NCI-H69 (cell line): ENCODE results near the gene JADE2.
A peak's percentile ranks its signal among the peaks of the same experiment; 100 is the strongest.
"Not testable (repeated sequence)": the region's sequence is repeated elsewhere in the genome, so short reads cannot be mapped to it uniquely, and the experiment has no call there.

Experiments used
- DNase-seq: peaks from one replicate; lab custom pipeline; 2025; lab: John Stamatoyannopoulos, UW

JADE2 gene

GRCh38 chr5:134592141-134592746 lies 66.8 kb downstream of the JADE2 start:
- DNase-seq, result peak; percentile 10

DNA sequence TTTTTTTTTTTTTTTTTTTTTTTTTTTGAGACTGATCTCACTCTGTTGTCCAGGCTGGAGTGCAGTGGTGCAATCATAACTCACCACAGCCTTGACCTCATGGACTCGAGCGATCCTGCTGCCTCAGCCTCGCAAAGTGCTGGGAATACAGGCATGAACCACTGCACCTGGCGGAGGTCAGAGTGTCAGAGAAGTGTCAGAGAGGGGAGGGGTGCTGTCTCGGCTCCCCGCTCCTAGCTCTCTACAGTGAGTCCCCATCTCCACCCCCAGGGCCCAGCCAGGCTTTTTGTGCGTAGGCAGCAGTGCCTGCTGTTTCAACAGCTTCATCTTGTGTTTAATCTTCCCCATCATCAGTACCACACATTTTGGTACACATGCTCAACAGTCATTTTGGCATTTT lies 68.9 kb downstream of the JADE2 start:
- no peak for DNase-seq

- DNase-seq, result peak; percentile 58
Observed at GRCh38 chr5:134594797-134595457, 69.5 kb downstream of the JADE2 start.

GRCh38 chr5:134595458-134595838 lies 70.0 kb downstream of the JADE2 start:
- DNase-seq, result no peak

GRCh38 chr5:134599820-134600219 lies 74.3 kb downstream of the JADE2 start:
- not testable (repeated sequence) for DNase-seq

DNA sequence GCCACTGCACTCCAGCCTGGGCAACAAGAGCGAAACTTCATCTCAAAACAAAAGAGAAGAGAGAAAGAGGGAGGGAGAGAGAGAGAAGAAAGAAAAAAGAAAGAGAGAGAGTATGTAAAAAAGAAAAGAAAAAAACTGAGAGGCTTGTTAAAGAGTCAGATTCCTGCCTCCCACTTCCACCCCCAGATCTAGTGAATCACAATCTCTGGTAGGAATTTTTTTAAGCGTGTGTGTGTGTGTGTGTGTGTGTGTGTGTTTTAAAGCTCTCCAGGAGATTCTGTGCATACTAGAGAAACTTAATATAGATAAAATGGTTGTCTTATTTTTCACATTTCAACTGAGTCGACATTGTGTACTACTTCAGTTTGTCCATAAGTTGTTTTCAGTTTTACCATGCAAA lies 75.1 kb downstream of the JADE2 start:
- DNase-seq, result no peak

DNA sequence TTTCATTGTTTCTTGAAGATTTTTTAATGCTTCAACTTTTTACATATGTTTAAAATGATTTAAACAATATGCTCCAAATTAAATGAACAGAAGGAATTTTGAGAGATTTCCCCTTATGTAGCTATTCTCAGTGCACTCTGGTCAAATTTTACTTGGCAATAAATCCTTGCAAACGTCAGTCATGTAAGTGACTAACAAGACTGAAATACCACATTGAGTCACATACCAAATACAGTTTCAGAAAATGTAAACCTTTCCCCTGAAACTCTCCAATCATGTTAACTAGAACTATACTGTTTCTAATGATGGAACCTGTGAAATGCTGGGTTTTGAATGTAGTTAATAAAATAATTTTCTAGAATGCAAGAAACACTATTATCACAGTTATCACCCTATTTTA lies 77.6 kb downstream of the JADE2 start:
- no peak for DNase-seq

DNA sequence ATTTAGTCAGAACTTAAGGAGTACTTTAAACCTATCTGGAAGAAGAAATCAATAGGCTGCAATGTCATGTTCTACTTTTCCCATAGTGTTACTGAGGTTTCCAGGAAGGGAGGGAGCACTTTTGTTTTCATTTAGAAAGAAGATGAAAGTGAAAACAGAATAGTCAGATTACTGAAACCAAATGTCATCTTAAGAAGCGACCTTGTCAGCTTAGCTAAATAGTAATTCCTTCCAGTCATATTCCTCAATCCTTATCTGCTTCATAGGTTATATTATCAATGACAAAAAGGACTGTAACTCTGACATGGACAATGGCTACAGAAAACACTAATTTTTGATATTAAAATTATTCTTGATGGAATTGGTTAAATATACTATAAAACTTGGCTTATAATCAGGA lies 79.4 kb downstream of the JADE2 start:
- DNase-seq, result no peak

DNA sequence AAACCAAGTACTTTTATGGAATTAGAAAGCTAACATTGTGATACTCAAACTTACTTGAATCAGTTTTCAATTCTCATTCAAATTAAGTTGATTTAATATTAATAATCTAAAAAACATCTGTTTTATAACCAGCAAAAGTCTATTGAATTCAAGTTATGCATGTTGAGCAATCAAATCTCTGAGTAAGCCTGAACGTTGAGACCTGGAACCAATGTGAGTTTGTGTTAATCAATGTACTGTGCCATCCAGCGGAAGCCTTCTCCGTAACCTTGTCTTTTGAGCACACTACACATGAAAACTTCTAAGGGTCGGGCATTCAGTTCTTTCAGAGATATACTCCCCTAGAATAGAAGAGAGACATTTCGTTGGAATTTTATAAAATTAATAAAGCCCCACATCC lies 81.3 kb downstream of the JADE2 start:
- DNase-seq, result no peak

GRCh38 chr5:134608555-134608954 lies 83.1 kb downstream of the JADE2 start:
- no peak for DNase-seq

GRCh38 chr5:134609232-134609851 lies 83.9 kb downstream of the JADE2 start:
- no peak for DNase-seq

DNA sequence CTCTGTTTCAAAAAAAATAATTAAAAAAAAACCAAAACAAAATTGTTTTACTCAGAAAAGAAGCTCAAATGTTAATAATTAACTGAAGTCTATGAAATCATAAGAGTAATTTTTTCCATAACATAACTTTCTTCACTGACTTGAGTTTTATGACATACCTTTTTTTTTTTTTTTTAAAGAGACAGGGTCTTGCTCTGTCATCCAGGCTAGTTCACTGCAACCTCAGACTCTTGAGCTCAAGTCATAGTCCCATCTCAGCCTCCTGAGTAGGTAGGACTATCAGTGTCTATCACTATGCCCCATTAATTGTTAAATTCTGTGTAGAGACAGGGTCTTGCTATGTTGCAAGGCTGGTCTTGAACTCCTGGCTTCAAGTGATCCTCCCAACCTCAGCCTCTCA lies 85.3 kb downstream of the JADE2 start:
- no peak for DNase-seq

DNA sequence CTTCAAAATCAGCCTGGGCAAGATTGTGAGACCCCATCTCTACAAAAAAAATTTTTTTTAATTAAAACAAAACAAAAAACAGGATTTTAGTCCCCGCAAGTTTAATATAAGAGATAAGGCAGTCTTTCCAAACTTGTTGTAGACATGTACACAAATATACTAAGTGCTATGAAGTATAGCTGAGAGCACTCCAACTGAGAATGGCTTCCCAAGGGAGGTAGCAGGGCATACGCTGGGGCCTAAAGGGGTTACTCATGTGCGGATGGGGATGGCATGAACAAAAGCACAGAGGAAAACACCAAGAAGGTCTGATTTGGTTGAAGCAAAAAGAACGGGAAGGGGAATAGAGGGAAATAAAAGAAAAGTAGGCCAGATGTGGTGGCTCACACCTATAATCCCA lies 86.0 kb downstream of the JADE2 start:
- DNase-seq, result no peak

DNA sequence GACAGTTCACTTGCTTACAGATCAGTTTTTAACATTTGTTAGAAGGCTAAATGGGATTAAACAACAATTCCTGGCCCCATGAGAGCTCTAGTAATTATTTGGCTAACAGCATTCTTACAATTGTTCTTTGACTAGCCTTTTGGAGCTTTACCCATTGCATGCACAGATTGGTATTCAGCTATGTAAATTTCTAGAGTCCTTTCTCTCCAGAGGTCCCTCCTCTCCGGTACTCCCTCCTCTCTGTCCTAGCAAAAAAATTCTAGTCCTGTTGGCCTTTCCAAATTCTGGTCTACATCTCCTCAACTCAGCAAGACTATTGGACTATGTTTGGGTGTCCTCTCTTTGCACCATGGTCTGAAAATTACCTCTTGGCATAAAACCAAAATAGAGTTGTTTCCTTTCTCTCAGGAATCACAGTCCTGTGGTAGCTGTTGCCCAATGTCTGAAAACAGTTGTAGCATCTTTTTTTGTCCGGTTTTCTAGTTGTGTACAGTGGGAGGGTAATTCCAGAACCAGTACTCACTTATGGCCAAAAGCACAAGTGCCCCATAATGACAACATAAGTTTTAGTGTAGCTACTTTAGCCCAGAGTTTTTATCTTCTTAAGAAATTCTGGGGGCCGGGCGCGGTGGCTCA lies 89.1 kb downstream of the JADE2 start:
- no peak for DNase-seq

DNA sequence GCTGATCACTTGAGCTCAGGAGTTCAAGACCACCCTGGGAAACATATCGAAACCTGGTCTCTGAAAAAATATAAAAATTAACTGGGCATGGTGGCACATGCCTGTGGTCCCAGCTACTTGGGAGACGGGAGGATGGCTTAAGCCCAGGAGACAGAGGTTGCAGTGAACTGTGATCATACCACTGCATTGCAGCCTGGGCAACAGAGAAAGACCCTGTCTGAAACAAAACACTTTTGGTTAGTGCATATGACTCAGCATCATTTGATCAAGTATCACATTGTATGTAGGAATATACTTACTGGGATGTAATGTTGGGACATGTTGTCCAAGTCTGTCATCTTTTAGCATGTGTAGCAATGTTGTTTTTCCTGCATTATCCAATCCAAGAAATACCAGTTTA lies 95.2 kb downstream of the JADE2 start:
- no peak for DNase-seq

DNA sequence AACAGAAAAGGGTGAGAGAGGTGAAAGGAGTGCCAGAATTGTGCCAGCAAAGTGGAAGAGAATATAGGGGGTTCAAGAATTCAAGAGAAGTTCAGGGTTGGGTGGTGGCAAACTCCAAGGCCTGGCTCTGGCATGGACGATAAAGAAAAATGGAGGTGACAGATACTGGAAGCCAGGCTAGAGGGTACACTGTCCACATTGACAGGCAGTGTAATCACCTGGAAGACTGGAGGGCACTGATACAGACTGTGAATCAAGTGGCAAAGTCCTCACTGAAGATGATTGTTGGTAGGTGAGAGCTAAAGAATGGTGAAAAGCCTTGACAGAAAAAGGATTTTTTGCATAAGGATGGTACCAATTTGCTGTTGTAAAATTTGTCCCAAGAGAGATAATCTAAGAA lies 100.1 kb downstream of the JADE2 start:
- no peak for DNase-seq

DNA sequence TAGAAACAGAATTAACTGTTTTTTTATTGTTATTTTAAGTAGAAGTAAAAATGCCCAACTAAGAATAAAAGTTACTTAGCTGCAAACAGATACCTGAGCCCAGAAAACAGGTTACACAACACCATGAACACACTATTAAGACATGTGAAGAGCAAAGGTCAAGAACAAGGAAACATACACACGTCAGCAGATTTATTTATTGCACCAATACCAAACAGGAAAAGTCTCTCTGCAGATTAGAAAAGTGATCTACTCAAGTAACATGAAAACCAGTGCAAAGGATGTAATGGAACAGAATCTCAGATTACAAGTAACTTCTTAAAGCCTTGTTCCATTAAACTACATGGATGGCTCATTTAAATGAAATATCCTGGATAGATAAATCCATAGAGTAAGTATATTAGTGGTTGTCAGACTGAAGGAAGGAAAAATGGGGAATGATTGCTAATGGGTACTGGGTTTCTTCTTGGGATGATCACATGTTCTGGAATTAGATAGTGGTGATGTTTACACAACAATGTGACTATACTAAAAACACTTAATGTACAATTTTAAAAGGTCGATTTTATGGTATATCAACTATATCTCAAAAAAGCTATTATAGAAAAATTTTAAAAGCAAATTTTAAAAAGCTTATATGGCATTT lies 101.0 kb downstream of the JADE2 start:
- no peak for DNase-seq
